Trophoblast cell (in vitro differentiated cells and primary cell): ENCODE results near the gene SRSF7.

ENCODE experiments used
- DNase-seq, 2 donors: peaks; one replicate each; pipeline ENCODE4 v3.0.0-alpha.2; 2016
- H2AFZ ChIP-seq: 2 replicates; pipeline ENCODE4 v1.6.1; 2013; ENCODE audit warnings: low read length, moderate library complexity, mild to moderate bottlenecking; ENCODE audit not compliant: insufficient read depth, poor library complexity
- H2AK5ac ChIP-seq: 2 replicates; pipeline ENCODE4 v1.6.1; 2013; ENCODE audit warnings: mild to moderate bottlenecking, low read length
- H2BK120ac ChIP-seq: 2 replicates; pipeline ENCODE4 v1.6.1; 2013; ENCODE audit warnings: low read length, mild to moderate bottlenecking, moderate library complexity; ENCODE audit not compliant: insufficient read depth, poor library complexity
- H2BK12ac ChIP-seq: 2 replicates; pipeline ENCODE4 v1.6.1; 2013; ENCODE audit warnings: mild to moderate bottlenecking, low read length, moderate library complexity
- H2BK5ac ChIP-seq: 2 replicates; pipeline ENCODE4 v1.6.1; 2013; ENCODE audit warnings: low read length, low read depth, moderate library complexity, mild to moderate bottlenecking; ENCODE audit not compliant: poor library complexity
- H3K14ac ChIP-seq: 2 replicates; pipeline ENCODE4 v1.6.1; 2013; ENCODE audit warnings: mild to moderate bottlenecking, low read length
- H3K18ac ChIP-seq: 2 replicates; pipeline ENCODE4 v1.6.1; 2013; ENCODE audit warnings: mild to moderate bottlenecking, low read length
- H3K23ac ChIP-seq: 2 replicates; pipeline ENCODE4 v1.6.1; 2013; ENCODE audit warnings: low read length
- H3K27ac ChIP-seq: 2 replicates; pipeline ENCODE4 v1.5.1; 2013; ENCODE audit warnings: low read depth, mild to moderate bottlenecking, inconsistent platforms, low read length, moderate library complexity
- H3K27me3 ChIP-seq: 2 replicates; pipeline ENCODE4 v1.6.1; 2013; ENCODE audit warnings: inconsistent platforms, mild to moderate bottlenecking, low read length, moderate library complexity; ENCODE audit not compliant: insufficient read depth
- H3K36me3 ChIP-seq, 2 experiments: 1 replicate in 1 of 2; 2 replicates in 1 of 2; pipeline ENCODE4 v1.6.1; 2013; ENCODE audit warnings: low read length in 2 of 2, mild to moderate bottlenecking in 2 of 2, moderate library complexity in 1 of 2; ENCODE audit not compliant: insufficient read depth in 2 of 2, control insufficient read depth in 1 of 2
- H3K4ac ChIP-seq: 2 replicates; pipeline ENCODE4 v1.6.1; 2013; ENCODE audit warnings: low read depth, mild to moderate bottlenecking, low read length, moderate library complexity
- H3K4me1 ChIP-seq, 2 experiments: 1 replicate in 1 of 2; 2 replicates in 1 of 2; pipeline ENCODE4 v1.6.1; 2013; ENCODE audit warnings: low read length in 2 of 2, mild to moderate bottlenecking in 2 of 2, moderate library complexity in 1 of 2; ENCODE audit not compliant: insufficient read depth in 2 of 2, control insufficient read depth in 1 of 2
- H3K4me2 ChIP-seq: 2 replicates; pipeline ENCODE4 v1.6.1; 2013; ENCODE audit warnings: inconsistent platforms, mild to moderate bottlenecking, low read length, moderate library complexity
- H3K4me3 ChIP-seq: 2 replicates; pipeline ENCODE4 v1.5.1; 2013; ENCODE audit warnings: mild to moderate bottlenecking, low read depth, low read length, inconsistent platforms
- H3K79me1 ChIP-seq: one replicate; pipeline ENCODE4 v1.6.1; 2013; ENCODE audit warnings: low read length
- H3K79me2 ChIP-seq: 2 replicates; pipeline ENCODE4 v1.6.1; 2013; ENCODE audit warnings: low read length, mild to moderate bottlenecking; ENCODE audit not compliant: control insufficient read depth, insufficient read depth, poor library complexity
- H3K9ac ChIP-seq: 2 replicates; pipeline ENCODE4 v1.6.1; 2013; ENCODE audit warnings: mild to moderate bottlenecking, low read length
- H3K9me3 ChIP-seq: 2 replicates; pipeline ENCODE4 v1.6.1; 2013; ENCODE audit warnings: low read depth, mild to moderate bottlenecking, control low read depth, inconsistent platforms, low read length; ENCODE audit not compliant: insufficient read depth
- H4K12ac ChIP-seq: 2 replicates; pipeline ENCODE4 v1.6.1; 2013; ENCODE audit warnings: low read depth, mild to moderate bottlenecking, low read length, moderate library complexity
- H4K8ac ChIP-seq: 2 replicates; pipeline ENCODE4 v1.6.1; 2013; ENCODE audit warnings: low read depth, mild to moderate bottlenecking, low read length, moderate library complexity
- H4K91ac ChIP-seq: one replicate; pipeline ENCODE4 v1.6.1; 2013; ENCODE audit warnings: low read depth, mild to moderate bottlenecking, low read length, moderate library complexity
- WGBS: extraction: QIAGEN DNeasy Blood & Tissue Kit; methylation state at CpG from one replicate; pipeline ENCODE4 v1.1.7; 2013; ENCODE audit warnings: missing lambda C conversion rate; ENCODE audit not compliant: insufficient read length, insufficient coverage; ENCODE audit errors: extremely low coverage; 5-methylcytosine and 5-hydroxymethylcytosine counted together

SRSF7 gene

GRCh38 chr2:38791744-38792143 is 40.6 kb upstream of the SRSF7 start:
- Histone ChIP-seq H2AFZ (no peak overlapping the region), H3K18ac (no peak overlapping the region), H3K27me3 (no peaks in the 10 kb centered on the region), H3K79me2 (no peaks in the 10 kb centered on the region), H3K36me3 (no peaks in the 10 kb centered on the region), H4K8ac (no peak overlapping the region), H2BK12ac (no peak overlapping the region), H3K4me2 (no peak overlapping the region), H3K14ac (no peak overlapping the region), H3K4me1 (no peaks in the 10 kb centered on the region), H4K12ac (no peak overlapping the region), H4K91ac (no peak overlapping the region), H2BK120ac (no peak overlapping the region), H3K9ac (no peak overlapping the region), H2AK5ac (no peak overlapping the region), H3K4me3 (no peak overlapping the region), H3K23ac (no peak overlapping the region), H3K79me1 (no peaks in the 10 kb centered on the region), H3K27ac (no peak overlapping the region), H3K4ac (no peak overlapping the region), H2BK5ac (no peak overlapping the region), H3K9me3 (no peaks in the 10 kb centered on the region)
- DNase-seq = no peak
- no CpG with 5 or more reads among the region's 1 CpG for WGBS

GRCh38 chr2:38789691-38790090 is 38.5 kb upstream of the SRSF7 start:
- WGBS = no CpG with 5 or more reads among the region's 14 CpGs
- Histone ChIP-seq H3K4me3 (no peak overlapping the region), H3K18ac (no peak overlapping the region), H3K27ac (no peak overlapping the region), H3K79me2 (no peaks in the 10 kb centered on the region), H3K4me1 (no peaks in the 10 kb centered on the region), H3K27me3 (no peaks in the 10 kb centered on the region), H2AK5ac (no peak overlapping the region), H2BK5ac (no peak overlapping the region), H3K14ac (no peak overlapping the region), H3K4me2 (no peak overlapping the region), H3K9me3 (no peaks in the 10 kb centered on the region), H2BK120ac (no peak overlapping the region), H3K23ac (no peak overlapping the region), H2BK12ac (no peak overlapping the region), H3K36me3 (no peaks in the 10 kb centered on the region), H4K91ac (no peak overlapping the region), H3K9ac (no peak overlapping the region), H4K12ac (no peak overlapping the region), H4K8ac (no peak overlapping the region), H3K4ac (no peak overlapping the region), H2AFZ (no peak overlapping the region), H3K79me1 (no peaks in the 10 kb centered on the region)
- no peak for DNase-seq

DNA sequence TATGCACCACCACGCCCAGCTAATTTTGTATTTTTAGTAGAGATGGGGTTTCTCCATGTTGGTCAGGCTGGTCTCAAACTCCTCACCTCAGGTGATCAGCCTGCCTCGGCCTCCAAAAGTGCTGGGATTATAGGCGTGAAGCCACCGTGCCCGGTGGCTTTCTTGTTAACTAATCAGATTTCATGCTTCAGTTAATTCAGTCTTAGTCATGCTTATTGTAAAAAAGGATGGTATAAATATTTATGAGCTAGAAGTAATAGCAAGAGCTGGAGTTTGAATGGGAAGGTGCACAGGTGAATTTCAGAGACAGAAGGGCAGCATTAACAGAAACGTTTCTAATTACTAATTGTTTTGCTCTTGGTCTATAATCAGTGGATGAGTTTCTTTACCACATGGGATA is 37.1 kb upstream of the SRSF7 start:
- no peak overlapping the region for H3K4me2 ChIP-seq
- no peak overlapping the region for H3K23ac ChIP-seq
- H4K12ac ChIP-seq = no peak overlapping the region
- H3K4ac ChIP-seq = no peak overlapping the region
- no peaks in the 10 kb centered on the region for H3K27me3 ChIP-seq
- H2AK5ac ChIP-seq = no peak overlapping the region
- H3K36me3 ChIP-seq = no peaks in the 10 kb centered on the region
- no peak overlapping the region for H3K14ac ChIP-seq
- no CpG with 5 or more reads among the region's 6 CpGs for WGBS
- H3K4me1 ChIP-seq = no peaks in the 10 kb centered on the region
- H3K27ac ChIP-seq = no peak overlapping the region
- no peak overlapping the region for H2BK12ac ChIP-seq
- H3K18ac ChIP-seq = no peak overlapping the region
- no peak overlapping the region for H4K8ac ChIP-seq
- no peak overlapping the region for H2BK5ac ChIP-seq
- no peaks in the 10 kb centered on the region for H3K79me1 ChIP-seq
- no peak overlapping the region for H2AFZ ChIP-seq
- H3K9me3 ChIP-seq = no peaks in the 10 kb centered on the region
- H2BK120ac ChIP-seq = no peak overlapping the region
- DNase-seq = no peak
- no peak overlapping the region for H3K4me3 ChIP-seq
- H4K91ac ChIP-seq = no peak overlapping the region
- H3K9ac ChIP-seq = no peak overlapping the region
- no peaks in the 10 kb centered on the region for H3K79me2 ChIP-seq

DNA sequence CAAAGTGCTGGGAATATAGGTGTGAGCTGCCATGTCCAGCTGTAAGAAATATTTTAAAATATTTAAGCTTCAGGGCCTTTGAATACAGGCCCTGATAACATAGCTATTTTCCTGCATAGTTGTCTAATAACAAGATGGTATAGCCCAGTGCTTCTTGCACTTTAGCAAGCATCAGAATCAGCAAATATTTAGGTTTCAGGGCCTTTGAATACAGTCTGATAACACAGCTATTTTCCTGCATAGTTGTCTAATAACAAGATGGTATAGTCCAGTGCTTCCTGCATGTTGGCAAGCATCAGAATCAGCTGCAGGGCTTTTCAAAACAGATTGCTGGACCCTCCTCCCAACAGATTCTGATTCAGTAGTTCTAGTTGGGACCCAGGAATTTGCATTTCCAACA is 32.4 kb upstream of the SRSF7 start:
- H3K4me2 ChIP-seq = no peak overlapping the region

More for the DNA sequence above, 32.4 kb upstream of the SRSF7 start:
- no peak overlapping the region for H3K18ac ChIP-seq
- no peak overlapping the region for H3K14ac ChIP-seq
- peaks cover 4 to 8% of the 10 kb centered on the region in 2 experiments for H3K36me3 ChIP-seq
- DNase-seq = peak; percentile 52 to 94
- no peak overlapping the region for H2BK5ac ChIP-seq
- no peaks in the 10 kb centered on the region for H3K79me2 ChIP-seq
- H4K91ac ChIP-seq = no peak overlapping the region
- H2AK5ac ChIP-seq = no peak overlapping the region
- H3K9ac ChIP-seq = no peak overlapping the region
- H3K4me3 ChIP-seq = no peak overlapping the region
- no peak overlapping the region for H2AFZ ChIP-seq
- H2BK12ac ChIP-seq = no peak overlapping the region
- no peak overlapping the region for H4K12ac ChIP-seq
- no peak overlapping the region for H4K8ac ChIP-seq
- H3K79me1 ChIP-seq = no peaks in the 10 kb centered on the region
- H3K27me3 ChIP-seq = no peaks in the 10 kb centered on the region
- no peak overlapping the region for H3K23ac ChIP-seq
- no peak overlapping the region for H2BK120ac ChIP-seq
- H3K4me1 ChIP-seq = no peaks in the 10 kb centered on the region
- H3K27ac ChIP-seq = no peak overlapping the region
- H3K4ac ChIP-seq = no peak overlapping the region
- no peaks in the 10 kb centered on the region for H3K9me3 ChIP-seq
